ENCODE measurements around the gene EIF6.

DNA sequence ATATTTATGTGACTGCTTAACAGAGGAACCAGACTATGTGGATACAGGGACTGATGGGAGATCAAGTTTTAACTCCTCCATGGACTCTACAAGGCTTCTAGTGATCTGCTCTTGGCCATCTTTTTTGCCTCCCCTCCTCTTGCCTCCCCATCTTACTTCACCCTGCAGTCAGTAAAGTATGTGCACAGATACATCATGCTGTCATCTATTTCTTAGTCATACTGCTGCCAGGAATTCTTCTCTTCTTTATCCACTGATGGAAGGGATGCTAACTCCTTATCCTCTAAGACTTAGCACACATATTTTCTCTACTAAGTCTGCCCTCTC is 35.3 kb upstream of the EIF6 start:
- TF ChIP-seq, protein P1, sequence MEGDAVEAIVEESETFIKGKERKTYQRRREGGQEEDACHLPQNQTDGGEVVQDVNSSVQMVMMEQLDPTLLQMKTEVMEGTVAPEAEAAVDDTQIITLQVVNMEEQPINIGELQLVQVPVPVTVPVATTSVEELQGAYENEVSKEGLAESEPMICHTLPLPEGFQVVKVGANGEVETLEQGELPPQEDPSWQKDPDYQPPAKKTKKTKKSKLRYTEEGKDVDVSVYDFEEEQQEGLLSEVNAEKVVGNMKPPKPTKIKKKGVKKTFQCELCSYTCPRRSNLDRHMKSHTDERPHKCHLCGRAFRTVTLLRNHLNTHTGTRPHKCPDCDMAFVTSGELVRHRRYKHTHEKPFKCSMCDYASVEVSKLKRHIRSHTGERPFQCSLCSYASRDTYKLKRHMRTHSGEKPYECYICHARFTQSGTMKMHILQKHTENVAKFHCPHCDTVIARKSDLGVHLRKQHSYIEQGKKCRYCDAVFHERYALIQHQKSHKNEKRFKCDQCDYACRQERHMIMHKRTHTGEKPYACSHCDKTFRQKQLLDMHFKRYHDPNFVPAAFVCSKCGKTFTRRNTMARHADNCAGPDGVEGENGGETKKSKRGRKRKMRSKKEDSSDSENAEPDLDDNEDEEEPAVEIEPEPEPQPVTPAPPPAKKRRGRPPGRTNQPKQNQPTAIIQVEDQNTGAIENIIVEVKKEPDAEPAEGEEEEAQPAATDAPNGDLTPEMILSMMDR (IDR thresholded peaks at IDR 0.05; ENCODE audit: insufficient read depth, low read depth, low read length): no peak
- TF ChIP-seq EZH2 (IDR thresholded peaks at IDR 0.05; ENCODE audit: insufficient read depth, low read length): no peak
